Tibial artery (tissue), 4 donors: ENCODE data around the gene SLC24A3.

Source experiments
- DNase-seq, 2 donors: peaks; one replicate each; pipeline ENCODE4 v3.0.0-alpha.2; 2019
- H3K27ac ChIP-seq, 2 donors: fragments of 200-600 bp; sonication (generic) in 1 of 2; 1 replicate in 1 of 2; 2 replicates in 1 of 2; pipeline ENCODE4 v1.5.1; 2018 to 2019; ENCODE audit warnings: mild to moderate bottlenecking in 1 of 2
- H3K27me3 ChIP-seq, 2 donors: fragments of 200-600 bp; sonication (generic) in 1 of 2; one replicate each; pipeline versions ENCODE4 v1.5.1 to v1.6.0; 2016 to 2019
- H3K36me3 ChIP-seq, 3 donors: fragments of 200-600 bp; sonication (generic) in 2 of 3; one replicate each; pipeline ENCODE4 v1.5.1; 2016 to 2019; ENCODE audit warnings: mild to moderate bottlenecking in 2 of 3
- H3K4me1 ChIP-seq, 4 donors: fragments of 200-600 bp; sonication (generic) in 2 of 4; 1 replicate in 3 of 4; 2 replicates in 1 of 4; pipeline ENCODE4 v1.5.1; 2016 to 2019
- H3K4me3 ChIP-seq, 2 donors: fragments of 200-600 bp; sonication (generic) in 1 of 2; 1 replicate in 1 of 2; 2 replicates in 1 of 2; pipeline ENCODE4 v1.5.1; 2018 to 2019; ENCODE audit warnings: mild to moderate bottlenecking in 2 of 2
- H3K9me3 ChIP-seq, 3 donors: fragments of 200-600 bp; sonication (generic) in 1 of 3; one replicate each; pipeline ENCODE4 v1.5.1; 2016 to 2019
- CTCF ChIP-seq, 2 experiments: fragments of 200-600 bp in 1 of 2; fragments of 450-650 bp in 1 of 2; IDR thresholded peaks; one replicate each; pipeline ENCODE4 v1.5.1; 2017 to 2019; ENCODE audit warnings: antibody characterized with exemption in 2 of 2, mild to moderate bottlenecking in 1 of 2, moderate library complexity in 1 of 2
- intact Hi-C: fragments of 100-400 bp; cut with DNase I; formaldehyde crosslinking; loops from one replicate; pipeline ENCODE4 v1.15.0; 2023; ENCODE audit warnings: low total_unique reads

SLC24A3 gene

DNA sequence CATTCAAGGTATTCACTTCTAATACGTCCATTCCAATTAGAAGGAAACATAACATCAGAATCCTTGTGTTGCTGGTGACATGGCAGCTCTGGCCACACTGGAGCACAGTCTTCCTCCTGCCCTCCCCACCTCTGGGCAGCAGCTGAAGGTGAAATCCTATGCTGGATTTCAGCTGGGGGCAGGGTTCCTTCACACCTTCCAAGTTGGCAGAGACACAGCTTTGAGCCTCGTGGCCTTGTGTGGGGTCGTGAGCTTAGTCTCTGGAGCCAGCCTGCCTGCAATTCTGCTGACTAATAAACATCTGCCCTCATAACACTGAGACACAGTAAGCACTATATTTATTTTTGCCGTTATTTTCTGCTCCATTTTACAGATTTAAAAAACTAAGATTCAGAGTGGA lies 326.7 kb downstream of the SLC24A3 start:
- no peak for DNase-seq
- H3K9me3 ChIP-seq = no peaks in the 10 kb centered on the region
- H3K27ac ChIP-seq = no peak overlapping the region
- no peaks in the 10 kb centered on the region for H3K36me3 ChIP-seq
- no peaks in the 10 kb centered on the region for H3K27me3 ChIP-seq
- H3K4me3 ChIP-seq = no peak overlapping the region
- intact Hi-C loops = no loop called here
- peaks cover 0 to 5% (median 0%) of the 10 kb centered on the region in 4 donors for H3K4me1 ChIP-seq
- TF ChIP-seq CTCF (IDR thresholded peaks at IDR 0.05) = no peak

DNA sequence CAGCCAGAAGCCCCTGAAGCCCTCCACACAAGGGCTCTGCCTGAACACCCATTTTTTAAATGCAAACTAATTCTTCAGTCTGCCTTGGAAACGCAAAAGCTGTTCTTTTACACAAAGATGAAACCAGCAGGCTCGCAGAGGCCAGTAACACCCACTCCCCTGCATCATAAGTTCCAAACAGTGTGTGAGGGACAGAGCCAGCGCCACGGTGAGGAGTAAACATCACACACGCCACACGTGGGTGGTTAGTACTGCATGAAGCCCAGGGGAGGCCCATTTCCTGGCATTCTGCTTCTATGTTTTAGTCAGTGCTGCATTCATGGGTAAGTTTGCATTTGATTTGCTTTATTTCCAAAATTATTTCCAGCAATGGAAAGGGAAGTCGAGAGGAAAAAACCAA lies 327.9 kb downstream of the SLC24A3 start:
- intact Hi-C loops = no loop called here
- Histone ChIP-seq H3K4me3 (no peak overlapping the region), H3K36me3 (no peaks in the 10 kb centered on the region), H3K27ac (no peak overlapping the region), H3K27me3 (no peaks in the 10 kb centered on the region), H3K4me1 (peaks cover 0 to 5% (median 0%) of the 10 kb centered on the region in 4 donors), H3K9me3 (no peaks in the 10 kb centered on the region)
- no peak for DNase-seq
- no peak for TF ChIP-seq CTCF (IDR thresholded peaks at IDR 0.05)

GRCh38 chr20:19543101-19543500 lies 330.7 kb downstream of the SLC24A3 start:
- Histone ChIP-seq H3K36me3 (no peaks in the 10 kb centered on the region), H3K27me3 (no peaks in the 10 kb centered on the region), H3K4me1 (peaks cover 0 to 5% (median 0%) of the 10 kb centered on the region in 4 donors), H3K4me3 (no peak overlapping the region), H3K9me3 (no peaks in the 10 kb centered on the region), H3K27ac (no peak overlapping the region)
- intact Hi-C loops = no loop called here
- no peak for DNase-seq
- no peak for TF ChIP-seq CTCF (IDR thresholded peaks at IDR 0.05)

DNA sequence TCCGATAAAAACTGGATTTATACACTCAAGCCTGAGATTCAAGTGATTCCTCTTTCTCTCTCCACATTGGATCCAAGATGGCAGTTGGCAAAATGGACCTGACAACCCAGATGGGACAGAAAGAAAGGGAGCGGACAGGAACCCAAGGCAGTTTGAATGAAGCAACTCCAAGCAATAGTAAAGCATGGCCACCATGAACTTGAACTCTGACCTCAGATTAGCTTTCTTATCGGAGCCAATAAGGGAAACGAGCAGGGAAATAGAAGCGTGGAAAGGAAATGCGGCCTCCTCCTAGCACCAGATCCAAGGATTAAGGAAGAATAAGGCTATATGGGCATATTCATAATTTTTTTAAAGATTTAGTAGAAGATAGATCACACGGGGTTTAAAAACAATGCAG lies 332.2 kb downstream of the SLC24A3 start:
- H3K4me1 ChIP-seq = peaks cover 0 to 11% (median 0%) of the 10 kb centered on the region in 4 donors
- no peak for DNase-seq
- no peaks in the 10 kb centered on the region for H3K27me3 ChIP-seq
- H3K36me3 ChIP-seq = no peaks in the 10 kb centered on the region
- no peak for TF ChIP-seq CTCF (IDR thresholded peaks at IDR 0.05)
- H3K27ac ChIP-seq = no peak overlapping the region
- H3K4me3 ChIP-seq = no peak overlapping the region
- intact Hi-C loops = no loop called here
- H3K9me3 ChIP-seq = no peaks in the 10 kb centered on the region

GRCh38 chr20:19546648-19547047 lies 334.2 kb downstream of the SLC24A3 start:
- no peak for TF ChIP-seq CTCF (IDR thresholded peaks at IDR 0.05)
- Histone ChIP-seq H3K9me3 (no peaks in the 10 kb centered on the region), H3K27me3 (no peaks in the 10 kb centered on the region), H3K27ac (no peak overlapping the region), H3K4me3 (no peak overlapping the region), H3K36me3 (no peaks in the 10 kb centered on the region), H3K4me1 (peaks cover 0 to 21% (median 3%) of the 10 kb centered on the region in 4 donors)
- DNase-seq = no peak
- intact Hi-C loops = no loop called here

- DNase-seq = no peak
- no peak overlapping the region for H3K4me3 ChIP-seq
- H3K27ac ChIP-seq = no peak overlapping the region
- intact Hi-C loops = no loop called here
- H3K27me3 ChIP-seq = no peaks in the 10 kb centered on the region
- no peak for TF ChIP-seq CTCF (IDR thresholded peaks at IDR 0.05)
- H3K36me3 ChIP-seq = no peaks in the 10 kb centered on the region
- no peaks in the 10 kb centered on the region for H3K9me3 ChIP-seq
- H3K4me1 ChIP-seq = peaks cover 0 to 30% (median 9%) of the 10 kb centered on the region in 4 donors
Observed at GRCh38 chr20:19547547-19547946, 335.1 kb downstream of the SLC24A3 start.
